MM.1S (cell line): ENCODE measurements around the gene HABP2.
A peak's percentile ranks its signal among the peaks of the same experiment; 100 is the strongest.

Experiments
- DNase-seq: peaks from one replicate; pipeline ENCODE4 v3.0.0-alpha.2; 2015
- H2AFZ ChIP-seq: fragments of 300-600 bp; sonication (generic); 2 replicates; pipeline ENCODE4 v1.6.0; 2016; ENCODE audit warnings: antibody characterized with exemption, low read length
- H3F3A ChIP-seq: fragments of 300-600 bp; sonication (generic); 2 replicates; pipeline ENCODE4 v1.6.1; 2016; ENCODE audit warnings: mild to moderate bottlenecking, antibody characterized with exemption, low read length, moderate library complexity, mixed read lengths; ENCODE audit not compliant: insufficient read depth
- H3K27ac ChIP-seq: fragments of 300-600 bp; sonication (generic); 2 replicates; pipeline ENCODE4 v1.5.1; 2016; ENCODE audit warnings: mild to moderate bottlenecking, low read length
- H3K27me3 ChIP-seq: fragments of 300-600 bp; sonication (generic); replicated peaks from 2 replicates; pipeline ENCODE4 v1.6.0; 2016; ENCODE audit warnings: low read length; ENCODE audit not compliant: insufficient read depth
- H3K36me3 ChIP-seq: fragments of 300-600 bp; sonication (generic); replicated peaks from 2 replicates; pipeline ENCODE4 v1.6.1; 2016; ENCODE audit warnings: mild to moderate bottlenecking, low read length, mixed read lengths; ENCODE audit not compliant: insufficient read depth
- H3K4me1 ChIP-seq: fragments of 300-600 bp; sonication (generic); 2 replicates; pipeline ENCODE4 v1.6.1; 2016; ENCODE audit warnings: low read length, mixed read lengths
- H3K4me2 ChIP-seq: fragments of 300-600 bp; sonication (generic); 2 replicates; pipeline ENCODE4 v1.6.0; 2016; ENCODE audit warnings: low read depth, low read length
- H3K4me3 ChIP-seq: fragments of 300-600 bp; sonication (generic); 2 replicates; pipeline ENCODE4 v1.5.1; 2016; ENCODE audit warnings: low read length, mixed read lengths
- H3K79me2 ChIP-seq: fragments of 300-600 bp; sonication (generic); 2 replicates; pipeline ENCODE4 v1.6.1; 2016; ENCODE audit warnings: mixed run types, low read length, mixed read lengths
- H3K9ac ChIP-seq: fragments of 300-600 bp; sonication (generic); 2 replicates; pipeline ENCODE4 v1.6.1; 2016; ENCODE audit warnings: low read length, mixed read lengths
- H3K9me2 ChIP-seq: fragments of 300-600 bp; sonication (generic); replicated peaks from 2 replicates; pipeline ENCODE4 v1.6.1; 2016; ENCODE audit warnings: mild to moderate bottlenecking, low read length, mixed read lengths; ENCODE audit not compliant: insufficient read depth
- H3K9me3 ChIP-seq: fragments of 300-600 bp; sonication (generic); replicated peaks from 2 replicates; pipeline ENCODE4 v1.6.1; 2016; ENCODE audit warnings: mild to moderate bottlenecking, low read length, mixed read lengths; ENCODE audit not compliant: insufficient read depth
- H4K20me1 ChIP-seq: fragments of 300-600 bp; sonication (generic); 2 replicates; pipeline ENCODE4 v1.6.1; 2016; ENCODE audit warnings: mild to moderate bottlenecking, low read length, moderate library complexity, mixed read lengths; ENCODE audit not compliant: insufficient read depth
- CTCF ChIP-seq: fragments of 300-600 bp; sonication (generic); IDR thresholded peaks from 2 replicates; pipeline ENCODE4 v1.5.1; 2016; ENCODE audit warnings: antibody characterized with exemption, low read length, mixed read lengths
- EZH2 ChIP-seq: fragments of 300-600 bp; sonication (generic); optimal IDR thresholded peaks from 2 replicates; pipeline ENCODE3; 2017; ENCODE audit warnings: low read depth, mild to moderate bottlenecking, antibody characterized with exemption, low read length, mixed read lengths
- EZH2phosphoT487 ChIP-seq: fragments of 300-600 bp; sonication (generic); IDR thresholded peaks from 2 replicates; pipeline ENCODE4 v1.6.1; 2018; ENCODE audit warnings: antibody characterized with exemption, low read length

HABP2 gene

GRCh38 chr10:113573368-113573767 is 20.5 kb downstream of the HABP2 start:
- DNase-seq: no peak
- no peaks in the 10 kb centered on the region for H3K9me3 ChIP-seq
- H2AFZ ChIP-seq: no peak overlapping the region
- no peaks in the 10 kb centered on the region for H4K20me1 ChIP-seq
- H3K27ac ChIP-seq: no peak overlapping the region
- no peaks in the 10 kb centered on the region for H3K4me1 ChIP-seq
- no peaks in the 10 kb centered on the region for H3K36me3 ChIP-seq
- no peaks in the 10 kb centered on the region for H3K9me2 ChIP-seq
- H3K79me2 ChIP-seq: no peaks in the 10 kb centered on the region
- H3K4me3 ChIP-seq: no peak overlapping the region
- no peak for TF ChIP-seq CTCF
- TF ChIP-seq EZH2: no peak
- H3K4me2 ChIP-seq: no peak overlapping the region
- H3F3A ChIP-seq: no peaks in the 10 kb centered on the region
- H3K27me3 ChIP-seq: no peaks in the 10 kb centered on the region
- no peak overlapping the region for H3K9ac ChIP-seq

GRCh38 chr10:113576852-113577251 is 24.0 kb downstream of the HABP2 start:
- no peaks in the 10 kb centered on the region for H3K27me3 ChIP-seq
- H3K9me2 ChIP-seq: no peaks in the 10 kb centered on the region
- H3K4me1 ChIP-seq: no peaks in the 10 kb centered on the region
- no peak overlapping the region for H3K27ac ChIP-seq
- H2AFZ ChIP-seq: no peak overlapping the region
- TF ChIP-seq CTCF: no peak
- no peak for TF ChIP-seq EZH2
- no peak for TF ChIP-seq EZH2phosphoT487
- no peak overlapping the region for H3K9ac ChIP-seq
- H3K79me2 ChIP-seq: no peaks in the 10 kb centered on the region
- DNase-seq: peak; percentile 16
- H4K20me1 ChIP-seq: no peaks in the 10 kb centered on the region
- no peak overlapping the region for H3K4me2 ChIP-seq
- no peaks in the 10 kb centered on the region for H3F3A ChIP-seq
- no peaks in the 10 kb centered on the region for H3K36me3 ChIP-seq
- H3K9me3 ChIP-seq: no peaks in the 10 kb centered on the region
- H3K4me3 ChIP-seq: no peak overlapping the region

- Histone ChIP-seq H3K4me3 (no peak overlapping the region), H3K4me2 (no peak overlapping the region), H3K27me3 (no peaks in the 10 kb centered on the region), H3K9me3 (no peaks in the 10 kb centered on the region), H3K27ac (no peak overlapping the region), H3F3A (no peaks in the 10 kb centered on the region), H2AFZ (no peak overlapping the region), H4K20me1 (no peaks in the 10 kb centered on the region), H3K9ac (no peak overlapping the region), H3K79me2 (no peaks in the 10 kb centered on the region), H3K9me2 (no peaks in the 10 kb centered on the region), H3K4me1 (no peaks in the 10 kb centered on the region), H3K36me3 (no peaks in the 10 kb centered on the region)
- no peak for DNase-seq
- TF ChIP-seq EZH2 (no peak), CTCF (no peak), EZH2phosphoT487 (no peak)
Measured at GRCh38 chr10:113578773-113579172, 25.9 kb downstream of the HABP2 start.

- Histone ChIP-seq H3K9me2 (no peaks in the 10 kb centered on the region), H3K4me3 (no peak overlapping the region), H2AFZ (no peak overlapping the region), H4K20me1 (no peaks in the 10 kb centered on the region), H3F3A (no peaks in the 10 kb centered on the region), H3K27me3 (no peaks in the 10 kb centered on the region), H3K36me3 (no peaks in the 10 kb centered on the region), H3K27ac (no peak overlapping the region), H3K4me1 (no peaks in the 10 kb centered on the region), H3K4me2 (no peak overlapping the region), H3K9me3 (no peaks in the 10 kb centered on the region), H3K9ac (no peak overlapping the region), H3K79me2 (no peaks in the 10 kb centered on the region)
- TF ChIP-seq EZH2phosphoT487 (no peak), EZH2 (no peak), CTCF (no peak)
- no peak for DNase-seq
Measured at GRCh38 chr10:113581092-113581491, 28.2 kb downstream of the HABP2 start.
